BLaER1 treated with 17β-estradiol and CSF1 and Interleukin-3, amounts not matched to agents 10 nM and 100 nM (cell line): ENCODE measurements around the gene RPL5.

ENCODE experiments used
- H3K27ac ChIP-seq, 11 experiments: shearing (Covaris generic); formaldehyde crosslinking; 2 replicates each; pipeline ENCODE4 v1.8.1; 2022
- H3K27me3 ChIP-seq, 11 experiments: shearing (Covaris generic); formaldehyde crosslinking; 2 replicates each; pipeline ENCODE4 v1.8.1; 2022
- H3K36me3 ChIP-seq, 11 experiments: shearing (Covaris generic); formaldehyde crosslinking; 2 replicates each; pipeline ENCODE4 v1.8.1; 2022
- H3K4me1 ChIP-seq, 10 experiments: shearing (Covaris generic); formaldehyde crosslinking; 2 replicates each; pipeline ENCODE4 v1.8.1; 2022
- H3K4me2 ChIP-seq, 11 experiments: shearing (Covaris generic); formaldehyde crosslinking; 2 replicates each; pipeline ENCODE4 v1.8.1; 2022
- H3K4me3 ChIP-seq, 10 experiments: shearing (Covaris generic); formaldehyde crosslinking; 2 replicates each; pipeline ENCODE4 v1.8.1; 2022
- H3K9ac ChIP-seq, 11 experiments: shearing (Covaris generic); formaldehyde crosslinking; 2 replicates each; pipeline ENCODE4 v1.8.1; 2022
- H3K9me3 ChIP-seq, 11 experiments: shearing (Covaris generic); formaldehyde crosslinking; replicated peaks in 1 of 11; 2 replicates each; pipeline ENCODE4 v1.8.1; 2022
- H4K20me1 ChIP-seq, 11 experiments: shearing (Covaris generic); formaldehyde crosslinking; 2 replicates each; pipeline ENCODE4 v1.8.1; 2022
- Cebpa-rat ChIP-seq, 11 experiments: shearing (Covaris generic); IDR thresholded peaks; 2 replicates each; pipeline ENCODE4 v1.8.1; 2022

Gene RPL5

DNA sequence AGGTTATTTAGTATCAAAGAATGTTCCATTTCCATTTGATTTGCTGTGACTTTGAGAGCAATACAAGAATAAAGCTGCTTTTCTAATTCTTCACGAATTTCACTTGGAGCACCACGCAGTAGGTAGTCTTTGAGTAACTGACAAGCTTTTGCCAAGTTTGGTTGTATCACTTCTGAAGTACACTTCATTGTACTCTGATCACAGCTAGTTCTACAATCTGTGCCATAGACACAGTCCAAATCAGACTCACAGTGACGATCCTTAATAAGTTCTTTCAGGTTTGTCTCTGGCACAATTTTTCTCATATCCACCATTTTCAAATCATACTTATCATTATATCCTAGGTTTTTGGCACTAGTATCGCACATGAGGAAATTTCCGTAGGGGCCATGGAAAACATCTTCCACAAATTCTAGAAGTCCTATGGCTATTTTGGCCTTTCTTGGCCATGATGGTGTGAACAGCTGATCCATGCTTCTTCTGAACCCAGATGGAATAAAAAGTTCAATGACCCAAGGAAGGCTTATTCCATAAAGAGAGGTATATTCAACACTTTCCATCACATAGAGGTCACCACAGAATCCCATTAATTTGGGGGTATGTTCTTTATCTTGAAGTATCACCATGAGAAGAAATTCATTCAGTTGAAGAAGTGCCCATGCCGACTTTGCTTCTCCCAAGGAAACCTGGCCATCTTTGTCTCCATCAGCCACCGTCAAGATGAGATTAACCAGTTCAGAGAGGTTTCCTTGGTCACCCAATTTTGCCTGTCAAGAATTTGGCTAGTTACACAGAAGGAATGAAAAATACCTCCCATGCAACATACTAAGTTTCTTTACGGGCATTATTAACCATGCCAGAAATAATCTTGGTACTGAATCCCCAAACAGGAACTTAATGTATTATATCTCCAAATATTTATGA lies 11.9 kb downstream of the RPL5 start:
- H3K9ac ChIP-seq, result no peak overlapping the region
- H3K4me1 ChIP-seq, result peaks cover 0 to 10% (median 0%) of the 10 kb centered on the region in 10 experiments; a peak in 1 of 20 replicates
- no peak overlapping the region for H3K27ac ChIP-seq
- H4K20me1 ChIP-seq, result peaks cover 44 to 65% (median 55%) of the 10 kb centered on the region in 11 experiments
- peaks cover 57 to 65% (median 59%) of the 10 kb centered on the region in 11 experiments for H3K36me3 ChIP-seq
- no peak overlapping the region for H3K4me3 ChIP-seq
- H3K27me3 ChIP-seq, result no peaks in the 10 kb centered on the region
- H3K9me3 ChIP-seq, result no peaks in the 10 kb centered on the region
- H3K4me2 ChIP-seq, result no peak overlapping the region
- TF ChIP-seq Cebpa-rat (IDR thresholded peaks at IDR 0.05), result no peak

GRCh38 chr1:92844439-92844838 lies 12.6 kb downstream of the RPL5 start:
- Histone ChIP-seq H3K9me3 (no peaks in the 10 kb centered on the region), H3K27ac (no peak overlapping the region), H3K27me3 (no peaks in the 10 kb centered on the region), H3K4me2 (no peak overlapping the region), H3K36me3 (peaks cover 49 to 59% (median 52%) of the 10 kb centered on the region in 11 experiments), H3K4me3 (no peak overlapping the region), H3K9ac (no peak overlapping the region), H4K20me1 (peaks cover 36 to 57% (median 48%) of the 10 kb centered on the region in 11 experiments), H3K4me1 (peaks cover 0 to 5% (median 0%) of the 10 kb centered on the region in 10 experiments; a peak in 1 of 20 replicates)
- no peak for TF ChIP-seq Cebpa-rat (IDR thresholded peaks at IDR 0.05)

- no peak overlapping the region for H3K4me3 ChIP-seq
Observed at GRCh38 chr1:92845908-92846307, 14.1 kb downstream of the RPL5 start.

DNA sequence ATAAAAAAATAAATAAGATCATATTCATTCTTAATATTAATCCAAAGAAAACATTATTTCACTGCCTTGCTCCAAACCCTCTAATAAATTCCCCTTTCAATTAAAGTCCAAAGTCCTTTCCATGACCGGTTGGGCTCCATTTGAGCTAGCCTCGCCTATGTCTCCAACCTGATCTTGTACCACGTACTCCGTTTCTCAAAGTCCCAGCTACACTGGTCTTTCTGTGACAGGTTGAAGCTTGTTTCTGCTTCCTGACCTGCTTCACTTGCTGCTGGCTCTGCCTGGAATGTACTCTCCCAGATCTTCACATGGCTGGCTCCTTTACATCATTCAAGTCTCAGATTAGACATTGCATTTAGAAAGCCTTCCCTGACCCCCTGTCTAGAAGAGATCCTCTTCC lies 16.4 kb downstream of the RPL5 start:
- Histone ChIP-seq H3K9me3 (no peaks in the 10 kb centered on the region), H3K4me3 (no peak overlapping the region), H4K20me1 (peaks cover 0 to 20% (median 10%) of the 10 kb centered on the region in 11 experiments; a peak in 17 of 22 replicates), H3K4me1 (peaks cover 16 to 20% (median 17%) of the 10 kb centered on the region in 10 experiments), H3K36me3 (peaks cover 14 to 26% (median 15%) of the 10 kb centered on the region in 11 experiments), H3K9ac (no peak overlapping the region), H3K27ac (no peak overlapping the region), H3K27me3 (no peaks in the 10 kb centered on the region), H3K4me2 (no peak overlapping the region)
- no peak for TF ChIP-seq Cebpa-rat (IDR thresholded peaks at IDR 0.05)

More at GRCh38 chr1:92845908-92846307, 14.1 kb downstream of the RPL5 start:
- peaks cover 37 to 49% (median 38%) of the 10 kb centered on the region in 11 experiments for H3K36me3 ChIP-seq
- no peak overlapping the region for H3K27ac ChIP-seq
- no peak overlapping the region for H3K4me2 ChIP-seq
- no peaks in the 10 kb centered on the region for H3K27me3 ChIP-seq
- H3K9me3 ChIP-seq, result no peaks in the 10 kb centered on the region
- H4K20me1 ChIP-seq, result peaks cover 22 to 43% (median 33%) of the 10 kb centered on the region in 11 experiments; a peak in 20 of 22 replicates
- H3K4me1 ChIP-seq, result no peaks in the 10 kb centered on the region
- no peak overlapping the region for H3K9ac ChIP-seq
- TF ChIP-seq Cebpa-rat (IDR thresholded peaks at IDR 0.05), result no peak

GRCh38 chr1:92850019-92850418 lies 18.2 kb downstream of the RPL5 start:
- Histone ChIP-seq H4K20me1 (peaks cover 0 to 7% (median 0%) of the 10 kb centered on the region in 11 experiments; a peak in 2 of 22 replicates), H3K36me3 (peaks cover 0 to 12% (median 0%) of the 10 kb centered on the region in 11 experiments; a peak in 5 of 22 replicates), H3K4me2 (no peak overlapping the region), H3K9me3 (peaks cover 0 to 8% (median 2%) of the 10 kb centered on the region in 11 experiments; a peak in 7 of 22 replicates), H3K4me1 (peaks cover 25 to 36% (median 31%) of the 10 kb centered on the region in 10 experiments), H3K4me3 (no peak overlapping the region), H3K9ac (no peak overlapping the region), H3K27me3 (no peaks in the 10 kb centered on the region), H3K27ac (no peak overlapping the region)
- TF ChIP-seq Cebpa-rat (IDR thresholded peaks at IDR 0.05), result no peak

- Histone ChIP-seq H3K27ac (peak overlapping the region in 9 of 11 experiments; percentile 58 to 78 (median 70); a peak in 11 of 22 replicates), H3K9ac (peak overlapping the region in 1 of 11 experiments; percentile 30; a peak in 1 of 22 replicates), H3K27me3 (no peaks in the 10 kb centered on the region), H4K20me1 (no peaks in the 10 kb centered on the region), H3K4me3 (no peak overlapping the region), H3K9me3 (peaks cover 0 to 11% (median 4%) of the 10 kb centered on the region in 11 experiments; a peak in 7 of 22 replicates), H3K36me3 (peaks cover 0 to 12% (median 0%) of the 10 kb centered on the region in 11 experiments; a peak in 5 of 22 replicates), H3K4me2 (peak overlapping the region in 10 of 11 experiments; percentile 62 to 85 (median 75); a peak in 19 of 22 replicates), H3K4me1 (peaks cover 25 to 36% (median 31%) of the 10 kb centered on the region in 10 experiments)
- no peak for TF ChIP-seq Cebpa-rat (IDR thresholded peaks at IDR 0.05)
Observed at GRCh38 chr1:92851729-92852128, 19.9 kb downstream of the RPL5 start.

DNA sequence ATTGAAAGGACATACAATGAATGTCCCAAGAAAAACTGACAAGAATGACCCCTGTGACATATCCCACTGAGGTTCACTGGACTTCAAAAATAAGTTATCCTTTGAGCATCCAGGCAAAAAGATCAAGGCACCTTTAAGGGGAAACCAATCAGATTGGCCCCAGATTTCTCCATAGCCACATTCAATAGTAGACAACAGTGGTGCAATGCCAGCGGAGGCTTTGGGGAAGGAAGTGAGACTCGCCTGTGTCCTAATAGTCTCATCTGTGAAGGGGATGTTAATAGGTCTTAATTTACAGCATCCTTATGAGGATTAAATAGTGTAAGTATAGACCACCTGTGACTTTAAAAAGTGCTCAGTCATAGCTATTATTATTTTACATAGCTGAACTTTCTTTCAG lies 21.5 kb downstream of the RPL5 start:
- H4K20me1 ChIP-seq, result no peaks in the 10 kb centered on the region
- H3K9me3 ChIP-seq, result peaks cover 0 to 11% (median 4%) of the 10 kb centered on the region in 11 experiments; a peak in 7 of 22 replicates
- H3K9ac ChIP-seq, result peak overlapping the region in 3 of 11 experiments; percentile 12 to 55 (median 53); a peak in 2 of 22 replicates
- H3K4me3 ChIP-seq, result no peak overlapping the region
- peak overlapping the region in 9 of 11 experiments; percentile 58 to 78 (median 70); a peak in 17 of 22 replicates for H3K27ac ChIP-seq
- H3K4me2 ChIP-seq, result peak overlapping the region in 10 of 11 experiments; percentile 62 to 85 (median 75); a peak in 16 of 22 replicates
- peaks cover 0 to 12% (median 0%) of the 10 kb centered on the region in 11 experiments; a peak in 5 of 22 replicates for H3K36me3 ChIP-seq
- H3K4me1 ChIP-seq, result peaks cover 25 to 36% (median 31%) of the 10 kb centered on the region in 10 experiments
- H3K27me3 ChIP-seq, result no peaks in the 10 kb centered on the region
- peak in 7 of 11 experiments; percentile 14 to 65 (median 39); a peak in 5 of 22 replicates for TF ChIP-seq Cebpa-rat (IDR thresholded peaks at IDR 0.05)

DNA sequence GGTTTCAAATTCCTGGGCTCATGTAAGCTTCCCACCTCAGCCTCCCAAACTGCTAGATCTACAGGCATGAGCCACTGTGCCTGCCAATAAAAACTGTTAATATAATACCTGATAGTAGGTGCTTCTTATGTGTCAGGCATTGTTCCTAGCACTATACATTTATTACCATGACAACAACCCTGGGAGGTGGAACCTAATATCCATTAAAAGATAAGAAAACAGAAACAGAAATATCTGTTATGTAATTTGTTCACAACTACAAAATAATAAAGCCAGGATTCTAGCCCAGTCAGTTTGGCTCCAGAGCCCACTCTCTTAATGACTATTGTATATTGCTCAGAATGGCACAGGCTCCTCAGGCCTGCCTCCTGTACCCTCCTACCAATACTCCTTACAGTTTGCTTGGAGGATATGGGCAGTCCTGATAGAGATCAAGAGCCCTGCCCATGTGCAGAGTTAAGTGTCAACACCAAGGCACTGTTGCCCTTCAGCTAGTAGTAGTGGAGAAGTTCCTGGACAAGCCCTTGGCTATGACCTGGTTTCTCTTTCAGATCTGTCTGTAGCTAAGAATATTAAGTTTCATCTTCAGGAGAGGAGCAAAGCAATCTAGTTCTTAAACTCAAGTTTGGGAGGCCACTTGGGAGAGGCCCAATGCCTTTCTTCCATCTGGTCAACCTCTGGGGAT lies 22.4 kb downstream of the RPL5 start:
- peak overlapping the region in 1 of 11 experiments; percentile 12; a peak in 1 of 22 replicates for H3K9ac ChIP-seq
- TF ChIP-seq Cebpa-rat (IDR thresholded peaks at IDR 0.05), result no peak
- peaks cover 0 to 12% (median 0%) of the 10 kb centered on the region in 11 experiments; a peak in 5 of 22 replicates for H3K36me3 ChIP-seq
- peaks cover 0 to 11% (median 4%) of the 10 kb centered on the region in 11 experiments; a peak in 7 of 22 replicates for H3K9me3 ChIP-seq
- peak overlapping the region in 10 of 11 experiments; percentile 13 to 85 (median 75); a peak in 14 of 22 replicates for H3K4me2 ChIP-seq
- no peak overlapping the region for H3K4me3 ChIP-seq
- H3K27me3 ChIP-seq, result no peaks in the 10 kb centered on the region
- H3K4me1 ChIP-seq, result peaks cover 26 to 38% (median 33%) of the 10 kb centered on the region in 10 experiments
- H4K20me1 ChIP-seq, result no peaks in the 10 kb centered on the region
- H3K27ac ChIP-seq, result peak overlapping the region in 9 of 11 experiments; percentile 34 to 78 (median 70); a peak in 16 of 22 replicates
